ENCODE results near the gene ZDHHC3.

Gene ZDHHC3

DNA sequence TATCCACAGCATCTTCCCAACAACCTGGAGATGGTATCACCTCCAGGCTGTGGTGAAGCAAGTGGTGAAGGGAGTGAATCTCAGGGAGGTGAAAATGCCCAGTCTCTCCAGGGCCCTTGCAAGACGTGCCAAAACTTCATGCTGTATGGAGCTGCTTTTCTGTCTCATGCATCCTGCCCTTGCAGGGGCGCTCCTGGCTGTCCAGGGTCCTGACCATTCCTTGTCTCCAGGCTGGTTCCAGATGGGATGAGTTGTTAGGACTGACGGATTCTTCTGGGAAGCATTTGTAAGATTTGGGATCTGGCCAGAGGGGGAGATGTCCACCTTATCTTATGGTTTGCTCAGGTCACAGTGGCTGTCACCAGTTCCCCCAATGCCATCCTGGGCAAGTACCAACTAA is 85.7 kb downstream of the ZDHHC3 start:
- no peak for DNase-seq

DNA sequence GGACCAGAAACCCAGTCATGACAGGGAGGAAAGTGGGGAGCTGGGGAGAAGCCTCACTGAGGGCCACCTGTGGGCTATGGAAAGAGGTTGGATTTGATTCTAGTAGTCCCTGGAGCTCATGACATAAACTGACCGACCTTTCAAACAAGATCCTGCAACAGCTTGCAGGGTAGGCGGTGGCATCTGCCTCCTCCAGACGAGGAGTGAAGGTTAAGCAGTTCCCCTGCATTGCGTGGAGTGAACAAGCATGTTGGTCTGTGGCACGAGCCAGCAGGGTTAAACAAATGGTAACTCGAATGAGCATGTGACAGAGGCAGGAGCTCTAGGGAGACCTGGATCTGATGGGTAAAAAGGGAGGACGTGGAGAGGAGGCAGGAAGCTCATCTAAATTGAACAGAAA is 88.9 kb downstream of the ZDHHC3 start:
- no peak for DNase-seq

DNA sequence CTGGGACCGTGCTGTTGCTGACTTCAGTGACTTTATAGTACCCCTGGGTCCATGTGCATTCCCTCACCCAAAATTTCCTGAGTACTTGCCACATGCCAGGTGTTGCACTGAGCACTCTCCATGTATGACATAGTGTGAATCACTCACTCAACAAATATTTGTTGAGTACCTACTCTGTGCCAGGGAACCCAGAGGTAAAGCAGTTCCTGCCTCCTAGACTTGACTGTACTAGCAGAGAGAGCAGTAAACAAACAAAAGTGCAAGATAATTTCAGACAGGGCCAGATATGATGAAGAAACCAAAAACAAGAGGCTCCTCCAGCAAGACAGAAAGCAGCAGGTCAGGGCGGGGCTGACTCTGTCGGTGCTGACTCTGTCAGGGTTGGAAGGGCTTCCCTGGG is 89.4 kb downstream of the ZDHHC3 start:
- no peak for DNase-seq

DNA sequence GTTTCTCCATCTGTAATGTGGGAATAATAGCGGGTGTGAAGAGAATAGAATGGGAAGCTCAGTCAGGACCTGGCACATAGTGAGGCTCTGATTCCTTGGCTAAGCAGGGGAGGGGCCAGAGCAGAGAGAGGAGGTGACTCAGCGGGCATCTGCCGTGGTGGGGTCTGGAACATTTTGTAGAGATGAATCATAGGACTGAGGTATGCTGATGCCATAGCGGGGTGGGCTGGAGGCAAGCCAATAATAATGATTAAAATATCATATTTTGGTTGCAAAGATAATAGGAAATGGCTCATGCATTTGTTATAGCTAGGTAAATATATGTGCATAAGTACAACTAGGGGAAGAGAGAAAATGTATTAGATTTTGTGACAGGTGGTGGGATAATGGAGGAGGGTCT is 90.4 kb downstream of the ZDHHC3 start:
- DNase-seq, result no peak

DNA sequence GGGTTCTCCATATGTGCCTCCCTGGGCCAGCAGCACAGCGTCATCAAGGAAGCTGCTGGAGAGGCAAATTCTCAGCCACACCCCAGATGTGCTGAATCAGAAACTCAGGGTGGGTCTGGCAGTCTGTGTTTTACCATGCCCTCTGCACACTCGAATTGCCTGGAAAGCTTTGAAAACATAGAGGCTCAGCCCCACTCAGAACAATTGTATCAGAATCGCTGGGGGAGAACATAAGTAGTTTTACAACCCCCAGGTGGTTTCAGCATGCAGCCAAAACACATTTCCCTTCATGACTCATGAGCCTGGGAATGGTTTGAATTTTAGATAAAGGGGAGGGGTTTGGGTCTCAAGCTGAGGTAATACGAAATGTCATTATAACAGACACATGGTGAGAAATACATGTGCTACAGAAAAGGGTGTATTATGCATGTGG is 92.0 kb downstream of the ZDHHC3 start:
- DNase-seq, result peak; percentile 36

DNA sequence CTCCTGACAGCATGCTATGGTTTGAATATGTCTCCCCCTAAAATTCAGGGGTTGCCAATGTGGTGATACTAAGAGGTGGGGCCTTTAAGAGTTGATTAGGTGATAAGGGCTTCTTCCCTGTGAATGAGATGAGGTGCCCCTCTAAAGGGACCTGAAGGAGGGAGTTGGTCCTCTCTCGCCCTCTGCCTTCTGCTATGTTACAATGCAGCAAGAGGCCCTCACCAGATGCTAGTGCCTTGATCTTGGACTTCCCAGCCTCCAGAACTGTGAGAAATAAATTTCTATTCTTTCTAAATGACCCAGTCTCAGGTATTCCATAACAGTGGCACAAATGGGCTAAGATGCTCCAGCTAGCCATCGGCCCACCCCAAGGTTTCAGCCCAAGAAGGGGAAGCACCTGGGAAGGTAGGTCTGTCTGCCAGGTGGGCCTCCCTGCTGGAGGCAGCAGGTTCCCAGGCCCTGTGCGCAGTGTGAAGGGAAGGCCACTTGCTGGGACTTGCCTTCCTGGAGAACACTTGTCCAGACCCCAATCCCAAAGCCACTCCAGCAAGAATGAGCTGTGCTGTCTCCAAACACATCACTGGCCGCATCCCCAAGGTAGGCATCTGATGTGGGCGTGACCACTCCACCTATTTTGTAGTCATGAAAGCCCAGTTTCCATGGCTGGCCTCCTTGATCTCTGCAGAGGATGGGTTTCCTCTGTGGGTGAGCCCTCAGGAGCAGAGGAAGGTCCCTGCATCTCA is 92.6 kb downstream of the ZDHHC3 start:
- DNase-seq, result no peak

DNA sequence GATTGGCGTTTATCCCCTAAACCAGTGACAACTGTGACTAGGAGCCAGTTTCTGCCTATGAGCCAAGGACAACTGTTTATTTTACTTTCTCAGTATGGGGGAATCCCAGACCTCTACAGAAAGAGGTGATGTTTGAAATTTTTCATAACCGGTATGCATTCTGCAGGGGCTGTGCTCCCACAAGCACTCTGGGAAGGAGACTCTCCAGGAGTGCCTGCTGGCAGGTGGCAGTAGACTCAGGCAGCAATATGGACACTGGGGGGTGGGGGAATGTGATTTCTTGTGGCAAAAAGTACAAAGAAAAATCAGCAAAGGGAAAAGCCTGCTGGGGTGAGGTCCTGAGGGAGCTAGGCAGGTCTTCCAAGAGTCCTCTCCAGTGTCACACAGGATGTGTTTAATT is 95.7 kb downstream of the ZDHHC3 start:
- no peak for DNase-seq

DNA sequence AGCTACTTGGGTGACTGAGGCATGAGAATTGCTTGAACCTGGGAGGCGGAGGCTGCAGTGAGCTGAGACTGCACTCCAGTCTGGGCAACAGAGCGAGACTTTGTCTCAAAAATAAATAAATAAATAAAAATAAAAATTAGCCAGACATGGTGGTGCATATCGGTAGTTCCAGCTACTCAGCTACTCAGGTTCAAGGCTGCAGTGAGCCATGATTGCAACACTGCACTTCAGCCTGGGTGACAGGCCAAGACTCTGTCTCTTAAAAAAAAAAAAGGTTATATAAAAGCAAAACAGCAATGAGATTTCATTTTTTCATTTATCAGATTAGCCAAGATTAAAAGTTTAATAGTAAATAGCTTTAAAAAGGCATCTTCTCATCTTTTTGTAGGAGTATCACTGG is 98.6 kb downstream of the ZDHHC3 start:
- DNase-seq, result no peak

DNA sequence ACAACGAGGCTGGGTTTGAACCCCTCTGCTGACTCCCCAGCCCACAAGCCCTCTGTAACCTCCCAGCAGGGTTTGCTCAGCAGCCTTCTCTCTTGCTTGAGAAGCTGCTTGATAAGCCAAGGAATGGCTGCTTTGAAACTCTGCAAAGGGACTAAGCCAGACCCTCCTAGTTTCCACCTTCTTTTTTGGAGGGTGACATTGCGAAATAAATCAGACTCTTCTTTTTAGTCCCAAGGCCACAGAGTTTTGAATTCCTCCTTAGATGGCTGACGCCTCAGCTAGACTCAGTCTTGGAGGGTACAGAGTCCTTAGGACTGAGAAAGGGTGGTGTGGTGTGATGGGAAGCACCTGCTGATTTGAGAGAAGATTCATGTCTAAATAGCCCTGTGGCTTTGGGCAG is 100.4 kb downstream of the ZDHHC3 start:
- no peak for DNase-seq
